HT1080 (cell line): ENCODE data around the gene VPS11. TPM values are rescaled to one million over a fixed set of nuclear protein-coding genes. Genes with fewer than 3 reads are reported as not detected.

Source experiments
- DNase-seq: peaks from one replicate; pipeline ENCODE4 v3.0.0-alpha.2; 2015; ENCODE audit warnings: low read depth
- total RNA-seq: library from RNA; depleted of rRNA; stranded (reverse); fragments of >200 nt; shearing (Covaris generic); gene quantifications from 2 replicates; pipeline ENCODE4 v1.2.3, GENCODE V29; 2014

Gene VPS11
- total RNA-seq, 1 experiment from 2014 or later: 24.9 TPM

- no peak for DNase-seq
Observed at GRCh38 chr11:119078675-119079420, 11.2 kb downstream of the VPS11 start.

GRCh38 chr11:119081682-119082260, 14.2 kb downstream of the VPS11 start:
- no peak for DNase-seq

GRCh38 chr11:119084663-119085436, 17.2 kb downstream of the VPS11 start, which contains the start of gene HMBS:
HMBS (plus strand) TSS chr11:119084881; CDS start chr11:119085034, 153 bp downstream.
- DNase-seq: peak; percentile 97

- no peak for DNase-seq
Observed at GRCh38 chr11:119085437-119085847, 17.8 kb downstream of the VPS11 start.

- DNase-seq: no peak
Observed at GRCh38 chr11:119087123-119087522, 19.5 kb downstream of the VPS11 start.

GRCh38 chr11:119087747-119088241, 20.2 kb downstream of the VPS11 start:
- DNase-seq: peak; percentile 21

GRCh38 chr11:119088406-119088805, 20.8 kb downstream of the VPS11 start:
- DNase-seq: no peak

- DNase-seq: no peak
Observed at GRCh38 chr11:119089319-119089718, 21.7 kb downstream of the VPS11 start.

- no peak for DNase-seq
Observed at GRCh38 chr11:119091178-119091577, 23.6 kb downstream of the VPS11 start.

- peak; percentile 32 for DNase-seq
Observed at GRCh38 chr11:119091966-119092879, 24.6 kb downstream of the VPS11 start.

- DNase-seq: no peak
Observed at GRCh38 chr11:119092880-119093842, 25.5 kb downstream of the VPS11 start.

- peak; percentile 29 for DNase-seq
Observed at GRCh38 chr11:119093942-119094815, 26.6 kb downstream of the VPS11 start.

GRCh38 chr11:119094816-119095065, 27.1 kb downstream of the VPS11 start:
- DNase-seq: no peak

GRCh38 chr11:119095066-119095880, 27.7 kb downstream of the VPS11 start:
- peak; percentile 100 for DNase-seq

- no peak for DNase-seq
Observed at GRCh38 chr11:119099711-119100110, 32.1 kb downstream of the VPS11 start.

- DNase-seq: peak; percentile 67
Observed at GRCh38 chr11:119100246-119100970, 32.8 kb downstream of the VPS11 start.

GRCh38 chr11:119100994-119101758, 33.6 kb downstream of the VPS11 start:
- no peak for DNase-seq
